IgD-negative memory B cell (primary cell): ENCODE data around the gene GABBR2. TPM values are rescaled to one million over a fixed set of nuclear protein-coding genes. Genes with fewer than 3 reads are reported as not detected.

Source experiments
- H3K27ac Mint-ChIP-seq, 3 donors: one replicate each; pipeline ENCODE4 v1.8.0; 2020 to 2022; ENCODE audit warnings: mild to moderate bottlenecking in 3 of 3, mixed read lengths in 3 of 3, moderate library complexity in 1 of 3
- H3K27me3 Mint-ChIP-seq: one replicate; pipeline ENCODE4 v1.8.0; 2021; ENCODE audit warnings: mixed read lengths
- H3K36me3 Mint-ChIP-seq: one replicate; pipeline ENCODE4 v1.8.0; 2020; ENCODE audit warnings: mild to moderate bottlenecking, mixed read lengths
- H3K4me1 Mint-ChIP-seq, 3 donors: one replicate each; pipeline ENCODE4 v1.8.0; 2020 to 2022; ENCODE audit warnings: mixed read lengths in 3 of 3, mild to moderate bottlenecking in 1 of 3
- H3K4me3 Mint-ChIP-seq, 4 donors: one replicate each; pipeline ENCODE4 v1.8.0; 2020 to 2022; ENCODE audit warnings: mild to moderate bottlenecking in 4 of 4, mixed read lengths in 4 of 4, moderate library complexity in 3 of 4
- H3K9me3 Mint-ChIP-seq, 3 donors: one replicate each; pipeline ENCODE4 v1.8.0; 2020 to 2021; ENCODE audit warnings: mixed read lengths in 3 of 3, mild to moderate bottlenecking in 1 of 3
- polyA plus RNA-seq: library from polyadenylated mRNA; unstranded; fragments of 300-500 nt; fragmentation: Illumina TruSeq; gene quantifications from one replicate; pipeline ENCODE4 v1.2.3, GENCODE V29; 2021

The GABBR2 gene
- polyA plus RNA-seq, 1 donor from 2014 or later, result not detected

GRCh38 chr9:98356953-98357690 lies 351.6 kb downstream of the GABBR2 start:
- Mint-ChIP-seq H3K4me1 (no peaks in the 10 kb centered on the region), H3K36me3 (no peaks in the 10 kb centered on the region), H3K27me3 (peaks cover 3% of the 10 kb centered on the region), H3K27ac (no peak overlapping the region), H3K9me3 (peaks cover 0 to 3% (median 0%) of the 10 kb centered on the region in 3 donors), H3K4me3 (no peak overlapping the region)

- peaks cover 0 to 8% (median 7%) of the 10 kb centered on the region in 3 donors for H3K9me3 Mint-ChIP-seq
- H3K4me1 Mint-ChIP-seq, result no peaks in the 10 kb centered on the region
- H3K27me3 Mint-ChIP-seq, result peaks cover 7% of the 10 kb centered on the region
- H3K27ac Mint-ChIP-seq, result no peak overlapping the region
- H3K4me3 Mint-ChIP-seq, result no peak overlapping the region
- H3K36me3 Mint-ChIP-seq, result no peaks in the 10 kb centered on the region
These were observed 352.4 kb downstream of the GABBR2 start for GRCh38 chr9:98356326-98356725.

GRCh38 chr9:98351370-98351769 lies 357.4 kb downstream of the GABBR2 start:
- Mint-ChIP-seq H3K4me1 (no peaks in the 10 kb centered on the region), H3K27me3 (peaks cover 17% of the 10 kb centered on the region), H3K27ac (no peak overlapping the region), H3K4me3 (no peak overlapping the region), H3K36me3 (no peaks in the 10 kb centered on the region), H3K9me3 (peaks cover 4 to 16% (median 12%) of the 10 kb centered on the region in 3 donors)

GRCh38 chr9:98347642-98348041 lies 361.1 kb downstream of the GABBR2 start:
- Mint-ChIP-seq H3K4me1 (no peaks in the 10 kb centered on the region), H3K36me3 (peaks cover 2% of the 10 kb centered on the region), H3K9me3 (peaks cover 4 to 13% (median 12%) of the 10 kb centered on the region in 3 donors), H3K27me3 (peaks cover 17% of the 10 kb centered on the region), H3K4me3 (no peak overlapping the region), H3K27ac (no peak overlapping the region)

- Mint-ChIP-seq H3K27ac (no peak overlapping the region), H3K4me1 (peaks cover 0 to 3% (median 0%) of the 10 kb centered on the region in 3 donors), H3K27me3 (peaks cover 4% of the 10 kb centered on the region), H3K9me3 (peaks cover 0 to 4% (median 3%) of the 10 kb centered on the region in 3 donors), H3K4me3 (no peak overlapping the region), H3K36me3 (peaks cover 2% of the 10 kb centered on the region)
These were observed 363.7 kb downstream of the GABBR2 start for GRCh38 chr9:98345011-98345410.

- no peak overlapping the region for H3K4me3 Mint-ChIP-seq
- H3K4me1 Mint-ChIP-seq, result peaks cover 0 to 3% (median 0%) of the 10 kb centered on the region in 3 donors
These were observed 364.2 kb downstream of the GABBR2 start for GRCh38 chr9:98344581-98344980.

GRCh38 chr9:98342820-98343210 lies 365.9 kb downstream of the GABBR2 start:
- Mint-ChIP-seq H3K9me3 (peaks cover 0 to 5% (median 3%) of the 10 kb centered on the region in 3 donors), H3K27ac (no peak overlapping the region), H3K4me1 (peaks cover 0 to 3% (median 0%) of the 10 kb centered on the region in 3 donors), H3K27me3 (peaks cover under 1% of the 10 kb centered on the region), H3K4me3 (no peak overlapping the region), H3K36me3 (peaks cover 2% of the 10 kb centered on the region)

More at GRCh38 chr9:98344581-98344980, 364.2 kb downstream of the GABBR2 start:
- Mint-ChIP-seq H3K27me3 (peaks cover 2% of the 10 kb centered on the region), H3K9me3 (peaks cover 0 to 6% (median 3%) of the 10 kb centered on the region in 3 donors), H3K36me3 (peaks cover 2% of the 10 kb centered on the region), H3K27ac (no peak overlapping the region)

- Mint-ChIP-seq H3K27ac (no peak overlapping the region), H3K27me3 (no peaks in the 10 kb centered on the region), H3K9me3 (peaks cover 0 to 4% (median 3%) of the 10 kb centered on the region in 3 donors), H3K4me3 (no peak overlapping the region), H3K4me1 (peaks cover 0 to 3% (median 0%) of the 10 kb centered on the region in 3 donors), H3K36me3 (peaks cover 2% of the 10 kb centered on the region)
These were observed 366.5 kb downstream of the GABBR2 start for GRCh38 chr9:98342098-98342819.

GRCh38 chr9:98341157-98342097 lies 367.3 kb downstream of the GABBR2 start:
- Mint-ChIP-seq H3K27ac (no peak overlapping the region), H3K4me1 (peaks cover 0 to 3% (median 0%) of the 10 kb centered on the region in 3 donors), H3K27me3 (no peaks in the 10 kb centered on the region), H3K36me3 (peaks cover 2% of the 10 kb centered on the region), H3K9me3 (peaks cover 0 to 4% (median 3%) of the 10 kb centered on the region in 3 donors), H3K4me3 (no peak overlapping the region)

GRCh38 chr9:98339987-98340800 lies 368.5 kb downstream of the GABBR2 start:
- peaks cover 0 to 3% (median 0%) of the 10 kb centered on the region in 3 donors for H3K4me1 Mint-ChIP-seq
- no peak overlapping the region for H3K4me3 Mint-ChIP-seq
- peaks cover 2% of the 10 kb centered on the region for H3K27me3 Mint-ChIP-seq
- no peak overlapping the region for H3K27ac Mint-ChIP-seq
- H3K36me3 Mint-ChIP-seq, result peaks cover 2% of the 10 kb centered on the region
- H3K9me3 Mint-ChIP-seq, result peaks cover 2 to 4% (median 3%) of the 10 kb centered on the region in 3 donors

- peaks cover 0 to 2% (median 0%) of the 10 kb centered on the region in 3 donors for H3K4me1 Mint-ChIP-seq
- H3K36me3 Mint-ChIP-seq, result peaks cover 5% of the 10 kb centered on the region
- peaks cover 2 to 4% (median 3%) of the 10 kb centered on the region in 3 donors for H3K9me3 Mint-ChIP-seq
- no peak overlapping the region for H3K27ac Mint-ChIP-seq
- no peak overlapping the region for H3K4me3 Mint-ChIP-seq
- H3K27me3 Mint-ChIP-seq, result peaks cover 20% of the 10 kb centered on the region
These were observed 373.1 kb downstream of the GABBR2 start for GRCh38 chr9:98335661-98336060.

- Mint-ChIP-seq H3K9me3 (peaks cover 1 to 3% (median 2%) of the 10 kb centered on the region in 3 donors), H3K27ac (no peak overlapping the region), H3K4me1 (peaks cover 0 to 2% (median 0%) of the 10 kb centered on the region in 3 donors), H3K36me3 (peaks cover 6% of the 10 kb centered on the region), H3K27me3 (peaks cover 20% of the 10 kb centered on the region), H3K4me3 (no peak overlapping the region)
These were observed 373.9 kb downstream of the GABBR2 start for GRCh38 chr9:98334796-98335195.

GRCh38 chr9:98333703-98334582 lies 374.8 kb downstream of the GABBR2 start:
- no peak overlapping the region for H3K4me3 Mint-ChIP-seq
- H3K27me3 Mint-ChIP-seq, result peaks cover 24% of the 10 kb centered on the region
- peaks cover 0 to 2% (median 2%) of the 10 kb centered on the region in 3 donors for H3K9me3 Mint-ChIP-seq
- H3K27ac Mint-ChIP-seq, result no peak overlapping the region
- H3K4me1 Mint-ChIP-seq, result peaks cover 0 to 2% (median 0%) of the 10 kb centered on the region in 3 donors
- peaks cover 6% of the 10 kb centered on the region for H3K36me3 Mint-ChIP-seq
